CD4-positive, alpha-beta T cell treated with Interferon alpha-2 for 1 hour (primary cell): ENCODE results near the gene OLIG2.

Experiments used
- DNase-seq, 2 donors: peaks; one replicate each; pipeline ENCODE4 v3.0.0-alpha.2; 2020 to 2022

The OLIG2 gene

DNA sequence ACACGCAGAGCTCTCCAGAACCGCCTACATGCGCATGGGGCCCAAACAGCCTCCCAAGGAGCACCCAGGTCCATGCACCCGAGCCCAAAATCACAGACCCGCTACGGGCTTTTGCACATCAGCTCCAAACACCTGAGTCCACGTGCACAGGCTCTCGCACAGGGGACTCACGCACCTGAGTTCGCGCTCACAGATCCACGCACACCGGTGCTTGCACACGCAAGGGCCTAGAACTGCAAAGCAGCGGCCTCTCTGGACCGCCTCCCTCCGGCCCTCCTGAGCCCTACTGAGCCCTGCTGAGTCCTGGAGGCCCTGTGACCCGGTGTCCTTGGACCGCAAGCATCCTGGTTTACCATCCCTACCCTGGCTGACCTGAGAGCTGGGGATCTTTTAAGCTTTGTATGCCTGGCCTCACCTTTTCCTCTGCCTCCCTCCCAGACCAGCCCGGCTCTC is 8.3 kb downstream of the OLIG2 start:
- no peak for DNase-seq

DNA sequence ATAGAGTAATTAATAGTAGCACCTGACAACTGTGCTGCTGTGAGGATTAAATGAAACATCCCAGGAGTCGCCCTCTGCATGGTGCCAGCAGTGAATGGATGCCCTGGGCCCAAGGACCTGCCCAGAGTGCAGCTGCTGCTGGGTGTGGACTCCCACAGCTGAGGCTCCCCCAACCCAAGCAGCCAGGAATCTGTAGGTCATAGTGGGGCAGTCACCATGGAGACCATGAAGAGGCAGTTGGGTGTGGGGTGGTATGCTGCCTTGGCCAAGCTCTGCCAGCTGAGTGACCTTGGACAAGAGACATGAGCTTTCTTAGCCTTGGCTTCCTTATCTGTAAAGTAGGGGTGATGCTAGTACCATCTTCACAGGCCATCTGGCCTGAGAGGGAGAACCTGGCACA is 9.4 kb downstream of the OLIG2 start:
- no peak for DNase-seq

DNA sequence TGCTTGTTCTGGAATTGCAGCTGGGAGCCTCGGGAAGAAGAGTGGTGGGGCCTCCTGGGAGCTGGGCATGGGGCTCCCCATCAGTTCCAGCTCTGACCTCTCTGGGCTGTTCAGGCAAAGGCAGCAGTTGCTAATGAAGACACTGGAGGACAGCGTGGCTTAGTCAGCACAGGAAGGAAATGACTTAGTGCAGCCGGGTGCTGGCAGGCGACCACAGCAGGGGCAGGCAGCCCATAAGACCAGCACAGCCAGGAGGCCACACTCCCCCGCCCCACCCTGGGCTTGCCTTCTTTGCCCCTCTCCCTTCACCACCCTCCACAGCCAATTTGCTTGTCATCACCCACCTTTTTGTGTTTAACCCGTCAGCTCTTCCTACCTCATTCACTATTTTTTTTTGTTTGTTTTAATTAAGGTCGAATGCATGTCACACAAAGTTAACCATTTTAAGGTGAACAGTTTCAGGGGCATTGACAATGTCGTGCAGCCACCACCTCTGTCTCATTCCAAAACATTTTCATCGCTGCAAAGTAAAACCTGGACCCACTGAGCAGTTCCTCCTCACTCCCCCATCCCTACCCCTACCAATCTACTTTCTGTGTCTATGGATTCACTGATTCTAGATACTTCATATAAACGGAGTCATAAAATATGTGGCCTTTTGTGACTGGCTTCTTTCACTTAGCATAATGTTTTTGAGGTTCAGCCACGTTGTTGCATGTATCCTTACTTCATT is 10.9 kb downstream of the OLIG2 start:
- DNase-seq, result peak; percentile 29 to 56

DNA sequence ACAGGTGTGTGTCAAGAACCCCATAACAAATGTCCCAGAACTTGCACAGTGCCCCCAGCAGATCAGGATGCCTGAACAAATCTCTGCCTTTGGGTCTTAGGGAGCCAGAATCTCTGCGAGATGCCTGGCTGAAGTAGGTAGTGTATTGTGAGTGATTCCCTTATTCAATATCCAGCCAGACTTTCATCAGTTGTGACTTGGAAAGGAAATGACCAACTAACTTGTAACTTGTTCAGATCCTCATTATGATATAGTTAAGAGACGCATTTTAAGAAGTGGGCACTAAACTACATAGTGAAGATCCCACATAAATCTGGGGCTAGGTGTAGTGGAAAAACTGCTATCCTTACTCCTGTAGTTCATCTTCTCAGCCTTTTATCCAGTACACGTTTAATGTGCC is 11.8 kb downstream of the OLIG2 start:
- DNase-seq, result no peak

DNA sequence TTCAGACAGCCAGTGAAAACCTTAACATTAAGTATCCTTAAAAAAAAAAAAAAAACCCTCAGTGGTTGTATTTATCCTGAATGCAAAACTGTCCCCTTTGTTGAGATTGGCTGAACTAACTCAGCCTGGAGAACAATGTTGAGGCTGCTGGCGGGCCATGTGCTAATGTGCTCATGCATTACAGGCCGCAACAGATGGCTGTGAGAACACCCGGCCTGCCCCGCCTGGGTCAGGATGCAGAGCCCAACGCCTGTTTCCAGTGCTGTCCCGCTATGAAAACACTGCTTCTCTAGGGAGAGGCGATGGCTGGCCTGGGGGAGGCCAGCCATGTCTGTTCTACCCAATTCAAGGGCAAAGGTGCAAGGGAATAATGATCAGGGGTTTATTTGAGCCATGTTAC is 13.8 kb downstream of the OLIG2 start:
- DNase-seq, result no peak

DNA sequence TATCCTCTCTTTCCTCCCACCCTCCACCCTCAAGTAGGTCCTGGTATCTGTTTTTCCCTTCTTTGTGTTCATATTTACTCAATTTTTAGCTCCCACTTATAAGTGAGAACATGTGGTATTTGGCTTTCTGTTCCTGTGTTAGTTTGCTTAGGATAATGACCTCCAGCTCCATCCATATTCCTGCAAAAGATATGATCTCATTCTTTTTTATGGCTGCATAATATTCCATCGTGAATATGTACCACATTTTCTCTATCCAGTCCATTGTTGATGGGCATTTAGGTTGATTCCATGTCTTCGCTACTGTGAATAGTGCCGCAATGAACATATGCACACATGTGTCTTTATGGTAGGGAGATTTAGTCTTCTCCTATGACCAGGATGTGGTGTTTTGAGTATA is 14.5 kb downstream of the OLIG2 start:
- no peak for DNase-seq

DNA sequence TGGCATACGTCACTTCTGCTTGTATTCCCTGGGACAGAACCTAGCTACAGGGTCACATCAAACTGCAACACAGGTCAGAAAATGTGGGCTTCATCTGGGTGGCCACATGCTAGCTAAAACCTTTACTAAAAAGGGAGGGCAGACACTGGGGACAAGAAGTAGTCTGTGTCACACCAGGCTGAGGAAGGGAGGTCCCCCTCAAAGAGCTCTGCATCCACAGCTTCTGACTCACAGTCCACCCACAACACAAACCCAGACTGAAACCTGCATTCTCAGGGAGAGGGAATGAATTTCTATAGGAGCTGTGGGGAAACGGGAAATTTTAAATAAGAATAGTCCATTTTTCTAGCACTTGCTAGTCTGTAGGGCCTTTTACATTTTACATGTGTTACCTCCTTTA is 16.2 kb downstream of the OLIG2 start:
- no peak for DNase-seq

DNA sequence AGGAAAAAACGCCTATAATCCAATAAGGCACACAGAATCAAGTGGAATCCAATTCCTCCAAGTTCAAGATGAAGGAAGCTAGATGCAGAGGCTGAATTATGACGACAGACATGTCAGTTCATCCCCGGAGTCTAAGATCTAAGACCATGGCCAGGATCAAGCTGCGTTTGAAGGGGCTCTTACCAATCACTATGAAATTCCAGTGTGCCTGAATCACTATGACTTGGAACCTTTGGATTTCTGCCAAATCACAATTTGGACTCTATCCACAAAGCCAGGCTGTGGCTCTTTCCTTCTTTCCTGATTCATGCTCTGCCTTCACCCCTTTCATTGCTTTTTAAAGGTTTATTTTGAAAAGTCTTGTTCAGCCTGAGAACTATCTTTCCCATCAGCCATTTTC is 17.1 kb downstream of the OLIG2 start:
- no peak for DNase-seq

DNA sequence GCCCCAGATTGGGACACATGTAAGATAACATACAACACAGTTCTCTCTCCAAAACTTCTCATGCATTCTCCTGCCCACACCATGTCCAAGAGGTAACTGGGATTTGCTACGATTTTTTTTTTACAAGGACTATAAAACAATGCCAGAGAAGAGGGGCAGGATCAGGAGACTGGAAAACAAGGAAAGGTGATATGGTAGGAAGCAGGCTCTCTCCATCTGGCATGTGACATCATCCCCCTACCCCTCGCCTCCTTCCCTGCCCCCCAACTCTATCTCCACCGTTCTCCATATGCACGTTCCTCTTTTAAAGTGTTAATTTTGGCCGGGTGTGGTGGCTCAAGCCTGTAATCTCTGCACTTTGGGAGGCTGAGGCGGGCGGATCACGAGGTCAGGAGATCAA is 20.7 kb downstream of the OLIG2 start:
- no peak for DNase-seq

DNA sequence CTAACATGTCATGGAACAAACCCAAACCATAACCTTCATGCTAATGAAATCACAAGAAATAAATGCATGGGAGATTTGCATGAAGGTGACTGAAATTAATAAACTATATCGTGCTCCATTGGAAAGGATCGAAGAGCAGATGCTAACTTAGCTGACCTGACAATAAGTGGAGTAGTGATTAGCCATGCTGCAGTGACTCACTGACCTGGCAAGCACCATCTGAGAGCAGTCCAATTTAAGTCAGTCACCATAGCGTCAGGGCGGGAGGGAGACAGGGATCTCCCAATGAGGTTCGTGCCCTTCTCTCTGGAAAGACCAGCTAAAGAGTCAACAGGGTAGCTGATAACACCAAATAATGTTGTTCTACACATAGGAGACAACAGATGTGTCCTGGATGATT is 21.5 kb downstream of the OLIG2 start:
- DNase-seq, result no peak

DNA sequence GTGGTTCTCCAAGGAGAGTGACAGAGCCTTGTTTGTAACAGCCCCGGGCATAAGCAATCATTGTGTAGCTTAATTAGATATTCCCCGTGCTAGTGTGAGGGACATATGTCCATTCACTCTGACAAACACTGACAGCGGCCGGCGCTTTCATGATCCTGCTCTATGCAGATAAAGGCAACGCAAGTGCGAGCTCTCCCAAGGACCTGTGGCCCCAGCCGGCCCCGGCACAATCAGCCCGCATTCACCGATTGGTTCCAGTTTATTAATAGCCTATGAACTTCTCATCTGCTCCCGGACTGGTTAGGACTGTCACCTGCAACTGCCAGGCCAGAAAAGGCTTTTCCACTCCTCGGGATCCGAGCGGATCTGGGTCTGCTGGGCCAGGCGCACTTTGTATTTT is 26.2 kb downstream of the OLIG2 start:
- DNase-seq, result no peak

DNA sequence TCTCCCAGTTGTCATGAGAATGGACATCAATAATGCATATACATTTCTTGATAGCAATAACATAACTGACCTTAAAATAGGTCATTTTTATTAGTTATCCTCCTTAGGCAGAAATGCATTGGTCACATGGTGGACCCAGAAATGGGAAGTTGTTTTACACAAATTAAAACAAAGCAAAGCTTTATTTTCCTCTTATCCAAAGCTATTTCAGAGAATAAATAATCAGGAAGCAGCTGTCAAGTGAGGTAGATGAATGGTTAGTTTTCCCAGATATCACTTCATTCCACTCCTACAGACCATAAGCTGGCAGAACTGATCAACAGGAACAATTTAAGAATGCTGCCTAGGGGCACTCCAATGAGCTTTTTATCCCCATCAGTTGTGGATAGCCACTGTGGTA is 28.2 kb downstream of the OLIG2 start:
- DNase-seq, result no peak

DNA sequence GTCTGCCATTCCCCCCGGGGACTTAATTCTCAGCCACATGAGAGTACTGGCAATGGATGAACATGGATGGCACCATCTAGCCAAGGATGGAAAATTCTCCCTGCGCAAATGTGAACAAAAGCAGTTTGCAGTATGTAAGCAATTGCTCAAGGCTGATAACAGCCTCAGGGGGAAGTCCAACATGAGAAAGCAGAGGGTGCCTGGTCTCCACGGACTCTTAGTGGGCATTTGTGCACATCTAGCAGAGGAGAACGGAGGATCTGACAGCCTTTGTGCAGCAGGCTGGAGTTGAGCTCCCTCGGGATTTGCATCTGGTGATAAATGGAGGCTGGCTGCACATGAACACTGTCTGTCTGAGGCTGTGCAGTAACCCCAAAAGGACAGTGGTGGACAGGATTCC is 30.3 kb downstream of the OLIG2 start:
- DNase-seq, result no peak

DNA sequence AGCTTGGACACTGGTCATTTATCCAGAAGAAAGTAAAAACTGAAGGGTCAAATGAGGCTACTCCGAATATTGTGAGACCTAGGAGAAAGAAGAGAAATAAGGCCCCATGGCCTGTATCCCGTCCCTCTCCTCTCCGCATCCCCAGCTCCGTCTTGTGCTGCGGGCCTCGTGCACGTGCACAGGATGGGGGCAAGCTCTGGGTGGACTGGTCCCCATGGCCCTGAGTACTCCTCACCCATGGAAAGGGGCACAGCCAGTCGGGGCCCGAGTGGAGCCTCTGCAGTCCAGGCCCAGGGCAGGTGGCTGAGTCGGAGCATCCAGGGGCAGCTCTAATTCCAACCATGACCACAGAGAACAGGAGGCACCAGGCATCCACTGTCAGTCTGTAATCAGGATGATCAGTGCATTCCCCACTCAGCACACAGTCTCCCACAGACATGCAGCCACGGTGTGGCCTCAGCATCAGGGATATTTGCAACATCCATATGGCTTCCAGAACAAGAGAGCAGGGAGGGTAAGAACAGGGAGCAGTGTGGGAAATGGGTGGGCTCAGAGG is 31.7 kb downstream of the OLIG2 start:
- no peak for DNase-seq

DNA sequence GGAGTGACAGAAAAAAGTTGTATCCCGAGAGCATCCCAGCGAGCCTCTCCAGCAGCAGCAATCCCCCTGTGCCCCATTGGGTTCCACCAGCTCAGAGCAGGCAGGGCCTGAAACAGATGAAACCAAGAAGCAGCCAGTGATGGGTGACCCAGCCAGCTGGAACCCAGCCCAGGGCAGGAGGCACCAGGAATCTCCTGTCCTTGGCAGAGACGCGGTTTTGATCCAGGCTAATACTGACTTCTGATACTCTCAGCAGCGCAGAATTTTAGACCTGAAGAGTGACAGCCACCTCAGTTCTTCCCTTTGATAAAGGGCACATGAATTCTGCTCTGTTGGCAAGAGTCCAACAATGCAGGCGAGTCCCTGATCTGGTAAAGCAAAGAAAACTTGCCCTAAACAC is 32.8 kb downstream of the OLIG2 start:
- DNase-seq, result no peak

DNA sequence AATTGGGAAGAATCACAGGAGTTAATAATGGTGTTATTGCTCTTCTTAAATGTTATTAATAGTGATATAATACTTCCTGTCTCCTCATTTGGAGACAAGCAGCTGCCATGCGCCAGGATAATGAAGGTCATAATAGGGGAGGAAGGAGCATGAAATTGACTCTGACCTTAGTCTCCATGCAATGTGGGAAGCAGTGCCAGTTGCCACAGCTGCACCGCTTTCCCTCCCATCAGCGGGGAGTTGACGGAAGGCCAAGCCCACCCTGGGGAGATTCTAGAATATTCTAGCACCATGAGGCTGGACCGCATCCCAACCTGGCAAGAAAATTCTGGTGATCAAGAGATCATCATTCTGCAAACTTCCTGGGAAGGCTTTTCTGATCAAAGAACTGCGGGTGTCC is 33.2 kb downstream of the OLIG2 start:
- no peak for DNase-seq

DNA sequence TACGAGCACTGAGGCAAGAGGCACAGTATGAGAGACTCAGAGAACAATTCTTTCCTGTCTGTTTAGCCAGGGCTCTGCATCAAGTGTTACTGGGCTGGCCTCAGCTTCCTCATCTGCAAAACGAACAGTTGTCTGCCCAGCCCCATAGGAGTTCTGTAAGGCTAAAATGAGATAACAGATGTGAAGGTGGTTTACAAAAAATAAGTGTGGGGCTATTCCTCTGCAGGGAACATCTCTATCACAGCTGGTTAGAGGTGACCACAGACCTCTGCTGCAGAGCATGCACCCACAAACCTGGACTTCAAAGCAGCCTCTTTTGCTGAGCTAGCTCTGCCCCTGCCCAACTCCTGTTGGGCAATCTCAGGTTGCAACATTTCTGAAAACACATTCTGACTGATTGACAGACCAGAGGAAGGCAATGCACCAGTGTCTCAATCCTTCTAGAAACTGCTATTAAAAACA is 33.7 kb downstream of the OLIG2 start:
- DNase-seq, result peak; percentile 19 to 52

DNA sequence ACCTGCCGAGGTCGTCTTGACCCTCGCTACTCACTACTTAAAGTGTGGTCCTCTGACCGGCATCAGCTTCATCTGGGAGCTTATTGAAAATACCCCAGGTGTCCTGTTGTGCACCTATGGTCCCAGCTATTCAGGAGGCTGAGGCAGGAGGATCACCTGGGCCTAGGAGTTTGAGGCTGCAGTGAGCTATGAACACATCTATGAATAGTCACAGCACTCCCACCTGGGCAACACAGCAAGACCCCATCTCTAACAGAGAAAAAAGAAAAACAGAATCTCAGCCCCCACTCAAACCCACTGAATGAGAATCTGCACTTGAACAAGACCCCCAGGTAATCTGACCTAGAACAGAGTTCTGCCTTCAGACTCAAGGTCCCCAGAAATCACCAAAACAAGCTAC is 35.5 kb downstream of the OLIG2 start:
- DNase-seq, result no peak

DNA sequence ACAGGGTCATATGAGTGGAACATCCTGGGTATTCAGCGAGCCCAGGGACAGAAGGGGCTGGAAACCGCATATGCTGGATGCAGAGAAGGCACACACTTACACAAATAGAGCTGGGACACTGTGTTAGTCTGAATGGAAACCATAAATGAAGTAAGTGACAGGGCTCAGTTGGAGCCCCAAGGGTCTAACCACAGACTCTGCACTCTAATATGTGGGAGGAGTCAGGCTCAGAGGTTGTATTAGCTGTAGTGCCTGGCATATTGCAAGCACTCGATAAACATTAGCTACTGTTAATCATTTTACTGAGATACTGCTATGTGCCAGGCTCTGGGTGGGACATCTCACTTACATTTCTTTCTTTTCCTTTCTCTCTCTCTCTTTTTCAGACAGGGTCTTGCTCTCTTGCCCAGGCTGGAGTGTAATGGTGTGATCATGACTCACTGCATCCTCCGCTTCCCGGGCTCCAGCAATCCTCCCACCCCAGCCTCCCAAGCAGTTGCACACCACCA is 37.7 kb downstream of the OLIG2 start:
- no peak for DNase-seq

DNA sequence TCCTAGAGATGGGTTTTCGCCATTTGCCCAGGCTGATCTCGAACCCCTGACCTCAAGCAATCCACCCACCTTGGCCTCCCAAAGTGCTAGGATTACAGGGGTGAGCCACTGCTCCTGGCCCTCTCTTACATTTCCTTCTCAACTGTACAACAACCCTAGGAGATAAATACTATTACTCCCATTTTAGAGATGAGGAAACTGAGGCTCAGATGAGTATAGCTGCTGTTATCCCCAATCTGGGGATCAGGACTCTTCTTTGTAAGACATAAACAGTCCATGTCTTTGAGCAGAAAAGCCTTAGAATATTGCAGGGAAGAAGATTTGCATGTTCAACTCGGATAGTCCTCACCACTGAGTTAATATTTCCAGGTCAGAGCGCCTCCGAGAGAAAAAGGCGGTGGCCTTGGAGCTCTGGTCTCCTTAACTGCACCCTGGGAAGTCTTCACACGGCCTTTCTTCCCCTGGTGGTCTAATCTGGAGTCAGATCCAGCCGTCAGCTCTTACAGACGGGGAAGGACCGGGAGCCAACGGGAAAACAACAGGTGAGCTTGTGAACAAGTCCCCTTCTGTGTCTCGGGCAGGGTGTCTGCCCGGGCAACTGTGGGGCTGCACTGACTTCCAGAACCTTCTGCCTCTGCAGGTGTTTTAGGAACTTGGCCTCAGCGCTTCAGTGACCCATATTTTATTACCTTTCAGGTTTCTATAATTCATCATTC is 38.3 kb downstream of the OLIG2 start:
- DNase-seq, result no peak

DNA sequence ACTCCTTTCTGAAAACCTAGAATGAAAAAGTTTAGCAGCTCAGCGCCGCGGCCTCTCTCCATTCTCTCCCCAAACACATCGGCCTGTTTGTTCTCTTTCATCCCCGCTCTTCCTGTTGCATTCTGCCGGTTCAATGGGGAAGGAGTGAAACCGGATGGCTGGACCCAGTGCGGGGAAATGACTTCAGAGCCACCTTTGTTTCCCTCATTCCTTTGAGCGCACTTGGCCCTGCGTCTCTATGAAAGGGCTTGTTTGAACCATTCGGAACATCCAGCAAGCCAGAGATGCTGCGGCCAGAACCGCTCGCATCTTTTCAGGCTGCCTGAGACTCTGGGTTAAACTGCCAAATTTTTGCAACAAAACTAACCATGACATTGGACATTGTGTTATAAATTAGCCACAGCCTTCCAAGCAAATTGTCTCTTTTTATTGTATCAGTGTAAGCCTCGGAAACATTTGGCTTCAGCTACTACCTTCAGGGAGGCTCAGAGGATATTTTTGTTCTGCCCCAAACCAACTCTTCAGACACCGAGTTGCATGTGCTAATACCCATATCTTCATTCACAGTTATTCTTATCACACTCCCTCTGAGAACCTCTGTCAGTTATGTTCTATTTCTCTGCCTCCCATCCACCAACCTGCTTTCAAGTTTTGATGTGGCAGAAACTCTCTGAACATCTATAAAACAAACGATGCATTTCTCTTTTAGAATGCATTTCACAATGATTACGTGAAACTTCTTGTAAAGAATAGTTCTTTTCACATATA is 39.1 kb downstream of the OLIG2 start:
- no peak for DNase-seq

DNA sequence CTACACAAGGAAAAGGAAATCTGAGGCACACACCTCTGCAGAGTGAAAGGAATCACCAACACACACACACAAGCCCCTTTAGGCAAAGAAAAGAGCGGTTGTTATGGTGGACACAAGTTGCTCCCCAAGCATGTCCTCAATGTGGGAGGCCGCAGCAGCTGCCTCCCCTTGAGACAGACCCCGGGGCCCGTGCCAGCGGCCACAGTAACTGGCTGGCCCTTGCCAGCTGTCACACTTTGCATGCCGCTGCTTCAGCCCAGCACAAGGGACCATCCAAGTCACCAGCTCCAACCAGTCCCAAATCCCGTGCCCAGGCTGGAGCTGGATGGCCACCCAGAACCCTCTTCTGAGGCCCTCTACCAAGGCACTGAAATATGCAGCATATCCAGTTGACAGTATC is 41.3 kb downstream of the OLIG2 start:
- no peak for DNase-seq

DNA sequence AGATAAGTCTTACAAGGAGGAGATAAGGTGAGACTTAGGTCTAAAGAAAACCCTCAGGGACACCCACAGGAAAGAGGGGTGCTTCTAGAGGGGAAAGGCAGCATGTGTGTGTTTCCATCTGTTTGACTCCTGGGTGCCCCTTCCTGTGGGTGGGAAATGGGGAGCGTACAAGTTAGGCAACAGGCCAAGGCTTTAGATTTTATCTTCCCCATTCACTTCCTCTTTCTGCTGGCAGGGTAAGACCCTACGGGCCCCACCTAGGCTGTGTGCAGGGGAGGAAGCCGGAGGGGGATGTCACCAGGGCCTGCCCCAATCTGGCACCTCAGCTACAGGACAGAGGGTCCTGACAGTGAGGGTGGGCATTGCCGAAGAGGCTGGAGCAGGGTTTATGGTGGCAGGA is 41.7 kb downstream of the OLIG2 start:
- no peak for DNase-seq
